SK-N-SH treated with all-trans-retinoic acid at 6 μM for 48 hours (cell line): ENCODE results near the gene UNG.

Source experiments
- ATAC-seq: fragments of 200-7000 bp; cut with Tn5 transposase; 3 replicates; pipeline ENCODE4 v1.9.1; 2020; ENCODE audit warnings: mild to moderate bottlenecking, moderate library complexity
- ARNTL ChIP-seq: fragments of 450-650 bp; formaldehyde crosslinking; IDR thresholded peaks from 2 replicates; pipeline ENCODE4 v1.5.0; 2020; ENCODE audit warnings: low read depth, mild to moderate bottlenecking, moderate library complexity, borderline replicate concordance
- BACH2 ChIP-seq: fragments of 250-450 bp; sonication (Bioruptor Pico); IDR thresholded peaks from 2 replicates; pipeline ENCODE4 v1.9.0; 2021; ENCODE audit warnings: mild to moderate bottlenecking, borderline replicate concordance
- CREB5 ChIP-seq: fragments of 250-450 bp; sonication (Bioruptor Pico); IDR thresholded peaks from 2 replicates; pipeline ENCODE4 v1.5.1; 2020; ENCODE audit warnings: low read depth, mild to moderate bottlenecking, moderate library complexity
- CSDC2 ChIP-seq: fragments of 250-450 bp; sonication (Bioruptor Pico); IDR thresholded peaks from 2 replicates; pipeline ENCODE4 v1.5.0; 2020; ENCODE audit warnings: mild to moderate bottlenecking, moderate library complexity
- CSRNP3 ChIP-seq: fragments of 250-450 bp; sonication (Bioruptor Pico); IDR thresholded peaks from 2 replicates; pipeline ENCODE4 v1.5.1; 2021; ENCODE audit warnings: mild to moderate bottlenecking, moderate library complexity
- ESRRG ChIP-seq: fragments of 250-450 bp; sonication (Bioruptor Pico); IDR thresholded peaks from 2 replicates; pipeline ENCODE4 v1.6.1; 2021; ENCODE audit warnings: mild to moderate bottlenecking
- GLIS3 ChIP-seq: fragments of 250-450 bp; sonication (Bioruptor Pico); IDR thresholded peaks from 2 replicates; pipeline ENCODE4 v1.5.0; 2020; ENCODE audit warnings: mild to moderate bottlenecking, moderate library complexity
- ISL1 ChIP-seq: fragments of 250-450 bp; sonication (Bioruptor Pico); IDR thresholded peaks from 2 replicates; pipeline ENCODE4 v2.1.2; 2022; ENCODE audit warnings: mild to moderate bottlenecking, moderate library complexity
- PATZ1 ChIP-seq: fragments of 250-450 bp; sonication (Bioruptor Pico); IDR thresholded peaks from 2 replicates; pipeline ENCODE4 v1.8.0; 2020; ENCODE audit warnings: mild to moderate bottlenecking, moderate library complexity, borderline replicate concordance
- POU6F1 ChIP-seq: fragments of 250-450 bp; sonication (Bioruptor Pico); IDR thresholded peaks from 2 replicates; pipeline ENCODE4 v1.8.0; 2021; ENCODE audit warnings: low read depth, mild to moderate bottlenecking, moderate library complexity, borderline replicate concordance
- PPARA ChIP-seq: fragments of 250-450 bp; sonication (Bioruptor Pico); IDR thresholded peaks from 2 replicates; pipeline ENCODE4 v1.5.0; 2020; ENCODE audit warnings: mild to moderate bottlenecking, borderline replicate concordance
- SNAI2 ChIP-seq: fragments of 250-450 bp; sonication (Bioruptor Pico); IDR thresholded peaks from 2 replicates; pipeline ENCODE4 v1.5.0; 2020; ENCODE audit warnings: mild to moderate bottlenecking, moderate library complexity
- TCF4 ChIP-seq: fragments of 250-450 bp; sonication (Bioruptor Pico); IDR thresholded peaks from 2 replicates; pipeline ENCODE4 v1.8.0; 2021; ENCODE audit warnings: mild to moderate bottlenecking, moderate library complexity, borderline replicate concordance
- TSHZ2 ChIP-seq: fragments of 250-450 bp; sonication (Bioruptor Pico); IDR thresholded peaks from 2 replicates; pipeline ENCODE4 v1.5.0; 2020; ENCODE audit warnings: mild to moderate bottlenecking, moderate library complexity
- ZC3H10 ChIP-seq: fragments of 250-450 bp; sonication (Bioruptor Pico); IDR thresholded peaks from 2 replicates; pipeline ENCODE4 v1.5.1; 2021; ENCODE audit warnings: mild to moderate bottlenecking, moderate library complexity
- ZFP30 ChIP-seq: fragments of 450-650 bp; formaldehyde crosslinking; IDR thresholded peaks from 2 replicates; pipeline ENCODE4 v1.5.0; 2022; ENCODE audit warnings: mild to moderate bottlenecking, moderate library complexity
- ZNF70 ChIP-seq: fragments of 450-650 bp; formaldehyde crosslinking; IDR thresholded peaks from 2 replicates; pipeline ENCODE4 v1.5.0; 2020; ENCODE audit warnings: mild to moderate bottlenecking, moderate library complexity
- ZNF8 ChIP-seq: fragments of 450-650 bp; formaldehyde crosslinking; IDR thresholded peaks from 2 replicates; pipeline ENCODE4 v1.5.0; 2020; ENCODE audit warnings: mild to moderate bottlenecking, moderate library complexity

UNG gene

GRCh38 chr12:109150124-109150640, 52.8 kb downstream of the UNG start:
- ATAC-seq = no peak
- no peak for TF ChIP-seq CSRNP3 (CRISPR knock-in tag)
- no peak for TF ChIP-seq ZFP30 (CRISPR knock-in tag)
- no peak for TF ChIP-seq PATZ1 (CRISPR knock-in tag)
- TF ChIP-seq, all 23 proteins: peak for 0

GRCh38 chr12:109151457-109151856, 54.1 kb downstream of the UNG start:
- TF ChIP-seq ISL1 (no peak), SNAI2 (CRISPR knock-in tag) (no peak), CSDC2 (CRISPR knock-in tag) (no peak), CSRNP3 (CRISPR knock-in tag) (no peak), BACH2 (no peak), ZFP30 (CRISPR knock-in tag) (no peak), CREB5 (no peak), ZC3H10 (CRISPR knock-in tag) (no peak), ARNTL (no peak), ESRRG (CRISPR knock-in tag) (no peak), GLIS3 (CRISPR knock-in tag) (no peak), POU6F1 (CRISPR knock-in tag) (no peak), ZNF70 (CRISPR knock-in tag) (no peak), TSHZ2 (no peak), PPARA (no peak), PATZ1 (CRISPR knock-in tag) (no peak), TCF4 (CRISPR knock-in tag) (no peak), ZNF8 (no peak)

More at GRCh38 chr12:109151457-109151856, 54.1 kb downstream of the UNG start:
- ATAC-seq = no peak
